GM19240 (cell line): ENCODE results near the gene CA5A.
A peak's percentile ranks its signal among the peaks of the same experiment; 100 is the strongest.
"Not testable (repeated sequence)": the region's sequence is repeated elsewhere in the genome, so short reads cannot be mapped to it uniquely, and the experiment has no call there.

Experiments used
- DNase-seq: peaks from one replicate; pipeline ENCODE4 v3.0.0; 2011; ENCODE audit warnings: low spot score; ENCODE audit not compliant: insufficient read length

The CA5A gene

DNA sequence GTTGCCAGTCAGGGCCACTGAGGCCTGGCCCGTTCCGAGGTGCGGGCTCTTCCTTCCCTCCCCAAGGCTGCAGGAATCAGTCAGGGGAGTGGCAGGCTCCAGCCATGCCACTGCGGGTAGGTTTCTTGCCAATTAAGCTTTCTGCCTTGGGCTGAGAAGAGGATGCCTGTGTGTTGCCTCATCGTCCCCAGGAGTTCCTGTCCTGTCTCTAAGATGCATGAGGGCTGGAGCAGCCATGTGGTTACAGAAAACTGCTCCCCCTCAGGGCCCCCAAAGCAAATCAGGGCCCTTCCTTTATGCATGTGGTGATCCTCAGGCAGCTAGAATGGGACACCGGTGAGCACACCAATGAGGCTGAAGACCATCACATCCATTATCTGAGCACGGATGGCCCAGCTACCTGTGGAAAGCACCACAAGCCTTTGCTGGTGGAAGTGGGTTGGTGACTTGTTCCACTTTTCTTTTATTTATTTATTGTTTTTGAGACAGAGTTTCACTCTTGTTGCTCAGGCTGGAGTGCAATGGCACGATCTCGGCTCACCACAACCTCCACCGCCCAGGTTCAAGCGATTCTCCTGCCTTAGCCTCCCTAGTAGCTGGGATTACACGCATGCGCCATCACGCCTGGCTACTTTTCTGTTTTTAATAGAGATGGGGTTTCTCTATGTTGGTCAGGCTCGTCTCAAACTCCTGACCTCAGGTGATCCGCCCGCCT lies 40.0 kb downstream of the CA5A start:
- DNase-seq = not testable (repeated sequence)

- peak; percentile 12 for DNase-seq
Observed at GRCh38 chr16:87895641-87896141, 40.6 kb downstream of the CA5A start.

GRCh38 chr16:87894005-87894404 lies 42.3 kb downstream of the CA5A start:
- not testable (repeated sequence) for DNase-seq

- DNase-seq = no peak
Observed at GRCh38 chr16:87891764-87892163, 44.6 kb downstream of the CA5A start.

- DNase-seq = not testable (repeated sequence)
Observed at GRCh38 chr16:87889762-87890161, 46.6 kb downstream of the CA5A start.

DNA sequence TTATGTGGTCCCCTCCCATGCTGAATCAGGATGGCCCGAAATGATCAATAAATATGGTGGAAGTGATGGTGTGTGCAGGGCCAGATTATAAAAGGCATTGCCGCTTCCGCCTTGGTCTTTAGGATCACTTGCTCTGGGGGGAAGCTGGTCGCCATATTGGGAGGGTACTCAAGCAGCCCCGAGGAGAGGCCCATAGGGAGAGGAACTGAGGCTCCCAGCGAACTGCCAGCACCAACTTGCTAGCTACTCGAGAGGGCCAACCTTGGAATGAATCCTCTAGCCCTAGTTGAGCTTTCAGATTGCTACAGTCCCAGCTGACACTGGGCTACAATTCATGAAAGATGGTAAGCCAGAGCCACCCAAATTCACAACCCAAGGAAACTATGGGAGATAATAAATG lies 48.0 kb downstream of the CA5A start:
- not testable (repeated sequence) for DNase-seq

DNA sequence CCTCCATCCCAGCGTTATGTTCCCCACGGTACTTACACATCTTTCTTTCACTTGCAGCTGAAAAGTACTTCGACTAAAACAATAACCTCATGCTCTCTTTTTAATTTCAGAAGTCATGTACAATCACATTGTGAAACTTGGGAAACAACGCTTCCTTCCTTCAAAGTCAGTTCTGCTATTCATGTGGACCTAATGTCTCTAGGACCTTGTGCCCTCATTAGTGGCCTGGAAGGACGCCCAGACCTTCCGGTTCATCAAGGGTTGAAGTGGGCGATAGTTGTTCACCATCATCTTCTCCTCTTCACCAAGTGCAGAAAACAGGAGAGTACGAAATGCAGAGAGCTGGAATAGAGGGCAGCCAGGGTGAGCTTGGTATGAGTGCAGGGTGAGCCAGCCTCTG lies 48.4 kb downstream of the CA5A start:
- DNase-seq = not testable (repeated sequence)

DNA sequence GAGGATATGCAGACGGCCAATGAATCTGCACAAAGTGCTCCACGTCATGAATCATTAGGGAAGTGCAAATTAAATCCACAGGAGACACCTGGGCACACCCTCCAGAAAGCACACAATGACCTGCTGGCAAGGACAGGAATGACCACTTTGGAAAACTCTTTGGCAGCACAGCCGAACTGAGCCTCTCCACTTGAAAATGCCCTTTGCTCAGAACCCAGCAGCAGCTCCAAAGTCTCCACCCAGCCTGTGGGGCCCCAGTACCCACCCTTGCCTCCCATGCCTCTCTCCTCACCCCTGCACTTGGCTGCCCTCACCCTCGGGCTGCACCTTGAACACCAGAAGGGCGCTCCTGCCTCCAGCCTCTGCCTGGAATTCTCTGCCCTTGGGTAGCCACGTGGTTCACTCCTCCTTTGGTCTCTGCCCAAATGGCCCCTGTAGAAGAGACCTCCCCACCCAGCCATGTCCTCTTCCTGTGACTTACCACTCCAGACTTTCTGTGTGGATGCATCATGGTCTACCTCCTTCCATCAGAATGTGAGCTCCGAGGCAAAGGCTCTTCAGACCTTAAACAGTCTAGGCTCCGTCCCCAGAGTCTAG lies 50.9 kb downstream of the CA5A start:
- not testable (repeated sequence) for DNase-seq

DNA sequence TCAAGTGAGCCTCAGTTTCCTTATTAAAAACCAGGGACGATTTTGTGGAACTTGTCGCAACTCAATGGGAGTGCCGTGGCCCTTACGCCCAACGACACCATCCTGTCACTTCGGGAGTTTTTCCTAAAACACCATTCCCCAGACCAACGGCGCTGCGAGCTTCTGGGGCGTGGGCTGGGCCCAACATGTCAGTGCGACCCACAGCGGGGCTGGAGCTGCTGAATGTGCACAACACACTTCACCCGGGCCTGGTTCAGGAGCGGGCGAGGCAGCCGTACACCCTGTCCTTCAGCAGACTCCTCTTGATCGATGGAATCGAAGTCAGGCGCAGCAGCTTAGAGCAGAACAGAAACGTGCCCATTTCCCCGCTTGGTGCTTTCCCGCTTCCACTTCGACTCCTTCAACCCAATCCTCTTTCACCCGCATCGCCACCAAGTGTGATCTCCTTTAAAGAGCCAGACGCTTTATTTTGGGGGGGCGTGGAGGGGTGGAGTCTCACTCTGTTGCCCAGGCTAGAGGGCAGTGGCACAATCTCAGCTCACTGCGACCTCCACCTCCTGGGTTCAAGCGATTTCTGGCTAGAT lies 53.8 kb downstream of the CA5A start:
- no peak for DNase-seq

DNA sequence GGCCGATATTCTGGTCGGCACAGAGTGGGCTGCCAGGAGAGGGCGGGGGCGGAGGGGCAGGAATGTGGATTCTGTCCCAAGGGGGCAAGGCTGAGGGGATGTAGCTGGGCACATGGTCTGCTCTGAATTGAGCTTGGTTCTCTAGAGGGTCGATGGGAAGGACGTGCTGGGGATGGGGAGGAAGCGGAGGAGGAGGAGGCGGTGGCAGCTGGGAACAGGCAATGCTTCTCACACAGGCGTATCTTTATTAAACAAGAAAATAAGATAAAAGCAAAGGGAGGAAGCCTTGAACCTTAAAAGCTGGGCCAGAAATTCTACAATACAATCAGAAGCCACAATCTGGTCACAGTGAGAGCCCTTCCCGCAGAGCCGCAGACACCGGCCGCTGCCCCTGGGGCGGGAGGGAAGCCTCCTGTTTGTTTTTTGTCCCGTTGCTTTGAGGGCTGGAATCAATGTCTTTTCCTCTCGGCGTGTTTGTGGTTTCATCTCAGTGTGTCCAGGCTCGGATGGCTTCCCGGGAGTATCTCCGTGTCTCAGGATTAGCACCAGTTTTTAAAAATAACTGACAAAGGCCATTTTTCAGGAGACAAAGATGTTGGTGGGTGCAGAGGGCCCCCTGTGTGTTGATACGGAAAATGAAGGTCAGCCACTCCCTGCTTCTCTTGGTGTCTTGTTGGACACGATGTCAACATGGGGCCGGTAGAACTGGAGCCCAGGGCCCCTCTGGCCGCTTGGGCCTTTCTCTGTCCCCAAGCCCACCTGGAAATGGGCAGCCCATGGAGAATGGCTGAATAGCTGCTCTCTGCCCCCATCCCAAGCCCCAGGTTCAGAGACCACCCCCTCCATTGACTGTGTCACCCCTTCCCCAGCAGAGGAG lies 54.8 kb downstream of the CA5A start:
- no peak for DNase-seq

GRCh38 chr16:87880117-87880696 lies 56.1 kb downstream of the CA5A start:
- no peak for DNase-seq

GRCh38 chr16:87879411-87880013 lies 56.8 kb downstream of the CA5A start:
- not testable (repeated sequence) for DNase-seq

GRCh38 chr16:87878704-87879103 lies 57.6 kb downstream of the CA5A start:
- DNase-seq = no peak

- DNase-seq = no peak
Observed at GRCh38 chr16:87877942-87878507, 58.3 kb downstream of the CA5A start.

DNA sequence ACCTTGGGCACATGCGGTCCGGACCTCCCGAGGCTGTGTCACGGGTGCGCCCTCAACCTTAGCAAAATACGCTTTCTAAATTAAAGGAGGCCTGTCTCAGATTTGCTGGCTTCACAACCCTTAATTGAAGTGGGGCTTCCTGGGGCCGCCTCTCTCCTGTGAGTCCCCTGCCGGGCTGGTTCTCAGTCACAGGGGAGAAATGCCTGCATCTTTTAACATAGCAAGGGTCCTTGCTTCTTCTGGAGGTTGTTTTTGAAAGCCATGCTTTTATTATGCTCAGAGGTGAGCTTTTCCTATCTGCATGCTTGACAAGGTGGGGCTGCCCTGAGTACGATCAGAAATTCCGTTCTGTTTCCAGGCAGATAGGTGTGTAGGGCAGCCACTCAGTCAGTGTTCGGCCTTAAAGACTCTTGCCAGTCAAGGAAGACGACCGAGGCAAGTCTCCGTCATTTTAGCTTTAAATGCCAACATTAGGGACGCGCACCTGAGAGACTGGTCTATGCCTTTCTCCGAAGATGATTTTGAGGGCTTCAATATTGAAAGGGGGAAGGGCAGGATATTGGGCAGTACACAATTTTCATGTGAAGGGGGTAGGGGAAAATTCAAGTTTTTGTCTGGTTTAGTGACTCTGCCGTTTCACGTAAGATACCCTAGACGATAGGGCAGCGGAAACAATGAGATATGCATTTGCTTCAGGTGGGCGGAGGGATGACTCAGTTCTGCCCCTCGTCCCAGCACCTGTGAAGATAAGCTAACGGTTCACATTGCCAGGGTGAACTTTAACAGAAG lies 61.5 kb downstream of the CA5A start:
- DNase-seq = no peak

- DNase-seq = not testable (repeated sequence)
Observed at GRCh38 chr16:87870418-87871291, 65.7 kb downstream of the CA5A start.

DNA sequence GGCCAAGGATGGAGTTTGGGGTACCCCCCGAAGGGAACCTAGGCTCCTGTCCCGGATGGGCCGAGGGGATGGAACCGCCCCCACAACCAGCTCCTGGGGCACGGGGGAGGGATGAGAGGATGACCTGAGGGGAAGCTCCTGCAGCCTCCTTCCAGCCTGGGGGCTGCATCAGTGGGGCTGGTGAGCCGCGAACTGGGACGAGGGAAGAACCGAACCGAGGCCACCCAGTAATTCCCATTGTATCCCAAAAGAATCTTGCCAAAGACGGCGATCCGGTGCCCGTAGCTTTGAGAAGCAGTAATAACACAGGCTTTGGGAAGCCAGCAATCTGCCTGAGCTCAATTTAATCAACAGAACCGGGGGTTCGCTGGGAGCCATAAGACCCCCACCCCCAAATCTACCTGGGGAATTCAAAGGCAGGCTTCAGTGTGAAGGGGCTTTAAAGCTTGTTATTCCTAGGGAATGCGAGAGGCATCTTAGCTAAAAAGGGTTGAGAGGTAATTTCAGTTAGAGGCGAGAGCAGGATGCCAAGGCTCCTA lies 66.4 kb downstream of the CA5A start:
- DNase-seq = not testable (repeated sequence)
